ELR (cell line): ENCODE data around the gene RGS6.

Experiments
- DNase-seq: peaks from one replicate; pipeline ENCODE4 v3.0.0-alpha.2; 2015; ENCODE audit warnings: low read depth

The RGS6 gene

DNA sequence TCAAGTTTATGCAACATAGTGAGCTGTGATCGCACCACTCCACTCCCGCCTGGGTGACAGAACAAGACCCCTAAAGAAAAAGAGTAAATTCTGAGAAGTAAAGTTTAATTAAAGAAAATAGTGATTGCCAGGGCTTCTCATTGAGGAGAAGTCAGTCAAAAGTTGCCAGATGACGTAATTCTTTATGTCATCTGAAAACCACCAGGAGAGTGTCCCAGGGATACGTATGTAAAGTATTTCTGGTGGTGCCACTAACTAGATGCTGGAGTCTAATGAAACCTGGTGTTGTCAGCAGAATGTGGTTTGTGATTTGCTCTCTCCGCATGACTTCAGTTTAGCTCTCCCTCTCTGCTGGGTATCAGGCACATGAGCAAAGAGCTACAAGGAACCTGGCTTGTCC, 569.2 kb downstream of the RGS6 start:
- no peak for DNase-seq

DNA sequence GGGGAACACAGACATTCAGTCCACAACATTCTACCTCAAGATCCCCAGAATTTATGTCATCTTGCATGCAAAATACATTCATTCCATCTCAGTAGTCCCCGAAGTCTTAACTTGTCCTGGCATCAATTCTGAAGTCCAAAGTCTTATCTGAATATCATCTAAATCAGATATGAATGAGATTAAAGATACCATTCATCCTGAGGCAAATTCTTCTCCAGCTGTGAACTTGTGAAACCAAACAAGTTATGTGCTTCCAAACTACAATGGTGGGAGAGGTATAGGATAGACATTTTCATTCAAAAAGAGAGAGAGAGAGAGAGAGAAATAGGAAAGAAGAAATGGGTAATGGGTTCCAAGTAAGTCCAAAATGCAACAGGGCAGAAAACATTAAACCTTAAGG, 571.0 kb downstream of the RGS6 start:
- DNase-seq, result no peak

DNA sequence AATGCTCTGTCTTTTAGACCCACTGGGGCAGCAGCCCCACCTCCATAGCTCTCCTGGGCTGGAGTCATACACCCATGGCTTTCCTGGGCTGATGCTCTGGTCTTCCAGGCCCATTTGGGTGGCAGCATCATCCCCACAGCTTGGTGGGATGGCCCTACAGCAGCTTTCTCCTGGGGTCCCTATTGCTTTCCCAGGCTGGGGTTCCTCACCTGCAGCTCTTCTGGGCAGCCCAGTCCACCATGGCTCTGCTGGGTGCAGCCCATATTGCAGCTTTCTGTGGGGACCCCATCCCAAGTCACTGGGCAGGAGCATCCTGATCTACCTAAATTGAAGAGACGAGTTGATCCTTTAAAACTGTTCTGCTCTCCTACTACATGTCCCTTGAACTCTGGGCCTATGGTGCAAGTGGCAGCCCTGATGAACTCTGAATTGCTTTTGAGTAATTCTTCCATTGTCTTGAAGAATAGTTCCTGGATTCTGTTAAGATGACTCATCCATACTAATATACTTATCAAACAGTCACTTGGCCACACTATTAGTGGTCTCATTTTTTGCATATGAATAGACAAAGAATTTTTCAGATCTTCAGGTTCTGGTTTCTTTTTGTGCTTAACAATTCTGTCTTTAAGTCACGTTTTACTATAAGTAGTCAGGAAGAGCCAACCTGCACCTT, 571.6 kb downstream of the RGS6 start:
- peak; percentile 81 for DNase-seq

DNA sequence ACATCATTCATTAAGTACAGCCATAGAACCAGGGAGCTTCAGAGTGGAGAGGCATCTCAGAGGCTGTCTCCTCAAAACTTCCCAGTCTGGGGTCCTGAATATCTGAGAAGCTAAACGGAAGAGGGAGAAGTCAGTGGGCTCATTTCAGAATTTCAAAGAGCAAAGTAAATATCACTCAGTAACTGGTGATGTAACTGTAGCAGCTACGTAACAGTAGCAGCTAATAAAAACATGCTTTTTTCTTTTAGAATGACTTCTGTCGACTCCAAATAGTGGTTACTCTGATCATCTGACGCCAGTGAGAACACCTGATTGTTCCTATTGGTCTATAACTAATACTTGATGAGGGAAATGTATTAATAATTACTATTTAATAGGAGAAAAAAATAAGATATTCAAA, 578.3 kb downstream of the RGS6 start:
- no peak for DNase-seq

DNA sequence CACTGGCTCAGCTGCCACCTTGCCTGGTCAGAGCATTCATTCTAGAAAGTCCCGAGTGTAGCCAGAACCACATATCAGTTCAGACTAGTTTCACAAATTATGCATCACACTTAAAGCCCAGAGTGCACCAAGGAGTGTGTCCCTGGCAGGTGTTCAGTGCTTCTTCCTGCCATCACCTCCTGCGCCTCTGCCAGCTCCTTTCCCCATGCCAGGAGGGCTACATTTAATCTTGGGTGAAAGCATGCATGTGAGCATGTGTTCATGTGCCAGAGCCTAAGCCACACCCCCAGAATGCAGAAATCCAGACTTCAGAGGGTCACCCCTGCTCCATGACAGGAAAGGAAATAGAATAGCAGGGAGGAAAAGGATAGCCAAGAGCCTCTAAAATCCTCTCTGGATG, 580.1 kb downstream of the RGS6 start:
- DNase-seq, result no peak

DNA sequence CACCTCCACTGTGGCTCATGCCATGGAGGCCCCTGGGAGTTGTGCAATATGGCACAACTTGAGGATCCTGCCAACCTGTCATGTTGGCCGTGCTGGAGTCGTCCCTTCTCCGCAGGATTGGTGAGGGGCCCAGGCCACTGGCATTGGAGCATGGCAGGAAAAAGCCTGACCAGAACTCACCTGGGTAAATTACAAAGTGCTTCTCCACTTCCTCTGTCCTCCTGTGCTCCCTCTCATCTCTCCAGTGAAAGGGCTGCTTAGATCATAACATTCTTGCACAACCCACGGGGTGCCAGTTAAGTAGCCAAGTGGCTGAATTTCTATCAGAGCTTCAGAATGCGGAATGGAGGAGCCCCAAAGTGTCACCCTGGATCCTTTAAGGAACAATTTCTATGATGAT, 580.7 kb downstream of the RGS6 start:
- no peak for DNase-seq

DNA sequence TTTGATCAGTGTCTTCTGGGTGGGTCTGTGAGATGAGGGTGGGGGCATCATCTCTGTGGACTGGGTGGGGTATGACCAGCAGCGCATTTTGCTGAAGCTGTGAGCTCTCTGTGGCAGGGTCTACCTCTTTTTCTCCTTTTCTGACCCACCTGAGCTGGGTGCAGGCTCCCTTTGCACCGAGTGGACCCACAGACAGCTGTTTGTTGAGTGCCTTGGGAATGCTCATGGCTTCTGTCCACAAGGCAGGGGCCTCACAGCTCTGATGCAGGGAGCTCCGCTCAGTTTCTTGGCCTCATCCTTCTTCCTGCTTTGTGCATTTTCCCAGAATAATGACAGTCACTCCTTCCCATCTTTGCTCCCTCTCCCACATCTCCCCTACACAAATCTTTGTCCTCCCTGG, 581.1 kb downstream of the RGS6 start:
- no peak for DNase-seq

DNA sequence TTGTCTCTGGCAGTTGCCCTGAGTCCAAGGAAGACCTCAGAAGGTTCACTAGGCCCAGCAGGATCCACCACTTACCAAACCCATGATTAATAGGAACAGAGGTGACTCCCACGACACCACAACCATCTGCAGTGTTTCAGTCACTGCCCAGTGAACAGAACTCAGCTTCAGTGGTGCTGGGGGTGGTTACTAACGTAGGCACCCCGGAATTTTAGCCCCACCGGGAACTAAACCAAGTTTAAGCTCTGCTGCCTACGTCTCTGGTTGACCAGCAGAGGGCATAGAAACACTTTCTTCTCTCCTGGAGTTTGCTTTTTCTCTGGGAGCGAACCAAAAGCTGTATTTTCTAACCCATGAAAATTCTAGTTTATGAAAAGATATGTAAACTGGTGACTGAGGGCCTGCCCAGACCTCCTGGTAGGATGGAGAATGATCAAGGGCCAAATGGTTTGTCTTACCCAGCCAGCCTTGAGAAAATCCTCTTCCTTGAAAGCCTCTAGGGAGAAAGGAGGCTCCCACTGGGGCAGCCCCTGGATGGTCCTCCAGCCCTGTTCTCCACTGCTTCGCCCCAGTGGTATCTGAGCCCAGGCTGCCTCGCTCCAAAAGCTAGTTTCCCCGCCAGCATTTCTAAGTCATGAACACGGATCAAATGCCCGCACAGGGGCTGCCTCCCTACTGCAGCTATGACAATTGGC, 581.9 kb downstream of the RGS6 start:
- DNase-seq, result peak; percentile 81

DNA sequence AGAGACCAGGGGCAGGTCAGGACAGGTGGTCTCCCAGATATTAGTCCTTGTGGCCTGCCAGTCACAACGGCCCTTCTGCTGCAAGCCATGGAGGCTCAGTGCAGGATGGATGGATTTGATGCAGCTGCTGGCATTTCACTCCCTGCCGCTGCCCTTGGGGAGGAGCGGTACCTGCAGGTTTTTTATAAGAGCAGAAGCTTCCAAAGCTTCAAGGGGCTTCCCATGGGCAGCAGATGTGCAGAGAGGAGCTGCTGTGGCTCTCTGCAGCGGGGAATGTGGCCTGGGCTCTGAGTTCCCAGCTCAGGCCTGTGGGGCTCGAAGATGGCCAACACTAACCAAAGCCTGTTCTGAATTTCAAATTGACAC, 582.4 kb downstream of the RGS6 start:
- DNase-seq, result no peak

DNA sequence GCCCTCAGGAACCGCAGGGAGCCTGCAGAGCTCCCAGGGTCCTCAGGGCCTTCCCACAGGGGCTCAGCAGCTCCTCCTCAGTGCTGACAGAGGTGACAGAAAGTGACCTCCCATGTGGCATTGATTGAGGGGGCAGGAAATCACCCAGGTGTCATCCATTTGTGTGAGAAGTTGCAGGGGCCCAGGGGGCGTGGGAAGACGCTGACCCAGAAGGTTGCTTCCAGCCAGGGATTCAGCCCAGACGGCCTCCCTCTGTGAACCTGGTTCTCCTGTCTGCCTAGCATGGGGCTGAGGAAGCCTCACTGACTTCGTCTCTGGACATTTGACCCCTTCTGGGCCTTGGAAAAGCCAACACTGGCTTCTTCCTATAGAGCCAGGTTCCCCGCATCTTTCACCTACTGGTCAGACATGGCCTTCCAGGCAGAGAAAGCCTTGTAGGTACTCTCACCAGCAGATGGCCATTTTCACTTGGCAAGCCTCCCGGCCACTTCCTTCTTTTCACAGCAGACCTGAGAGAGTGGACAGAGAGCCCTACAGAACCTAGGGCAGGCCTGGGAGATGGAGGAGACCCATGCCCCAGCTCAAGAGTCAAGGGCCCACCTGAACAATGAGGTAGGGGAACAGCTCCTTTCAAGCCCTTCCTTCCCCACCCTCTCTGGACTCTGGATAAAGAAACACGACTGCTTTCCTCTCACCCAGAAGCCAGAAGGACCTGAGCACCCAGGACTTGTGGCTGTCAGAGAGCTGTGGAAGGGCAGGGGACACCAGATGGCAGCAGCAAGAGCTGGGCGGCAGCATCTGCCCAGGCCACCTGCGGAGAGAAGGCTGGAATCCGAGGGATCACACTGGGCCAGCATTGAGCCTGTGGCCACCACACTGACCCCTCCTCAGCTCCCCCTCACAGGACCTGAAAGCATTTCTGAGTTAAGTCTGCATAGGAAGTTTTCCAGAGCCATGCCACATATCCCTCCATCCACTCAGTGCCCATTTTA, 583.8 kb downstream of the RGS6 start:
- DNase-seq, result peak; percentile 71

DNA sequence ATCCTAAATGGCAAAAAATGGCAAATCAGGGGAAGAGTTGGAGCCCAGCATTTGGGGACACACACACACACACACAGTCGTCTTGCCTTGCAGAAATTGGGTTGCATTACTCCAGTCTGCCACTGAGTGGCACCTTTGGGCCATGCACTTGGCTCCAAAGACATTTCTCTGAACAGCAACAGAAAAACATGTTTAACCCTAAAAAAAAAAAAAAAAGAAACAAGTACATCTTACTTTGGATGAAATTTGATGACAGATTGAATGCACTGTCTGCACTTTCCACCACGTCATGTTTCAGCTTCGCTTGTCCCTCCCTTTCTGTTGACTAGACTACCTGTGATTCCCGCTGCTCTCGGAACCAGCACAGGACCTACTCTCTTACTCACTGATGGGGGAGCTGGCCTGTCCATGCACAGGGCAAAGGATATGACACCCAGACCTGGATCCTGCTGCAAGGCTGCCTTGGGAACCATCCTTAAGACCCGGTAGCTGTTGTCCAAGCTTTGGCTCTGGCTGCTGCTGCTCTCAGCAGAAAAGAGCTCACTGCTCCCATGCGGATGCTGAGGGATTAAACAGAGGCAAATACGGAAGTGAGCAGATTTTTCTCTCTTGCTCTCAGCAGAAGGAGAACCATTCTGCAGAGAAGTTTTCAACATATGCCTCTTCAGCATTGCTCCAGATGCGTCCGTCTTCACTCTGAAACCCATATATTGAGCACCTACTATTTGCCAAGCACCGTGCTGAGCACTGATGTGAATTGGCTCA, 584.9 kb downstream of the RGS6 start:
- peak; percentile 87 for DNase-seq

DNA sequence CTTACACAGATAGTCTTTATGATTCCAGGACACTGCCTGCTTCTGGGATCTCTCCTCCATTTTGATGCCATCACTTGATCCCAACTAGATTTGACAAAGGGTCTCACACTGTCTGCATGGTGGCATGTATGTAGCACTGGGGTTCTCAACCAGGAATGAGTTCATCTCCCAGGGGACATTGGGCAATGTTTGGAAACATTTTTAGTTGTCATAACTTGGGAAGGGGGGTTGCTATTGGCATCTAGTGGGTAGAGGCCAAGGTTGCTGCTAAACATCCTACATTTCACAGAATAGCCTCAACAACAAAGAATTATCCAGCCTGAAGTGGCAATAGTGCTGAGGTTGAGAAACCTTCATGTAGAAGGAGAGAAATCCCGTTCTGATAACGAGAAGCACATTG, 585.5 kb downstream of the RGS6 start:
- DNase-seq, result no peak

DNA sequence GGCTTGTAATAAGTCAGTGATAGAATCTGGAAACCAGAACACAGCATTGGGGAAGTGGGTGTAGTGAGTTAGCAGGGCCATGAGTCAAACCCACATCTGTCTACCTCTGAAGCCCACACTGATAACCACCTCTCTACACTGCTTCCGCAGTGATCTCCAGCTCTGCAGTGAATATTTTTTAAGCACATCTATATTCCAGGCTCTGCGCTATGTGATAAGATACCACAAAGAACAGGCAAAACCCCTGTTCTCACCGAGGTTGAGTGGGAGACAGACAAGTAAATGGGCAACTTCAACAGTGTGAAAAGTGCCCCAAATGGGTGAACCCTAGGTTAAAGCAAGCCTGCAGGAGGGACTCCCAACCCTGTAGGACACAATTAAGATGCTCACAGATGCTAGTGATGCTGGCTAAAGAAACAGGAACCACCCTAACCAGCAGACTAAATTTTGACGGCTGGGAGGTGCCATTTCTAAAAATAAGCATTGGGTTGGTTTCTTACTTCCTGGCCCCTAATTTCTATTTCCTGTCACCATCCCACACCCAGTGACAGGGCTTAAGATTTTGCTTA, 586.7 kb downstream of the RGS6 start:
- no peak for DNase-seq

DNA sequence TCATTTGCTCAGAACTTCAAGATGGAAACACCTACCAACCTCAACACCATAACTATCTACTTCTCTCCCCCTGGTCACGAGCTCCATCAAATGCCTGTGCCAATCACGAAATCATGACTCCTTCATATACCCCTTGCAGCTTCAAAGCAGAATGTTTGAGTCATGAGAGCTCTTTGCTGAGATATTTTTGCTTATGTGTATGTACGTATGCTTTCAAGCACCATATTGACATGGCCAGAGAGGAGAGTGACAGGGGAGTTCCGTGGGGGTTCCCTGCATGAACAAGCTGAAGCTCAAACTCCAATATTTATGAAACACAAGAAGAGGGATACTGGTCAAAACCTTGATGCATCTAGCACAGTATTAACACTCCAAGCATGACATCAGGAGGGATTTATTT, 587.3 kb downstream of the RGS6 start:
- no peak for DNase-seq

DNA sequence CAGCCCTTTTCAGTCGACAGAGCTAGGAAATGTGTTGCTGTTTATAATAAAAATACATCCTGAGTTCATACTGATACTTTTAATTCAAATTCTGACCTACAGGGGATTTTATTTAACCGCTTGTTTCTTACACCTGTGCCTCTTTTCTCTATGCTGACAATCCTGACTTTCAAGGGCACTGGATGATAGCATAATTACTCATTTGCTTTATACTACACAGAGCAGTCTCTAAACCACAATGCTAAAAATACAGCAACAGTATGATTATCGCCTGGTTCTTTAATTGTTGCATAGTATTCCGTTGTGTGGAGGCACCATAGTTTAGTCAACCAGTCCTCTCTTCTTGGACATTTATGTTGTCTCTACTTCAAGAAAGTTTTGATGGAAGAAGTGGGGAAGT, 588.8 kb downstream of the RGS6 start:
- peak; percentile 65 for DNase-seq

DNA sequence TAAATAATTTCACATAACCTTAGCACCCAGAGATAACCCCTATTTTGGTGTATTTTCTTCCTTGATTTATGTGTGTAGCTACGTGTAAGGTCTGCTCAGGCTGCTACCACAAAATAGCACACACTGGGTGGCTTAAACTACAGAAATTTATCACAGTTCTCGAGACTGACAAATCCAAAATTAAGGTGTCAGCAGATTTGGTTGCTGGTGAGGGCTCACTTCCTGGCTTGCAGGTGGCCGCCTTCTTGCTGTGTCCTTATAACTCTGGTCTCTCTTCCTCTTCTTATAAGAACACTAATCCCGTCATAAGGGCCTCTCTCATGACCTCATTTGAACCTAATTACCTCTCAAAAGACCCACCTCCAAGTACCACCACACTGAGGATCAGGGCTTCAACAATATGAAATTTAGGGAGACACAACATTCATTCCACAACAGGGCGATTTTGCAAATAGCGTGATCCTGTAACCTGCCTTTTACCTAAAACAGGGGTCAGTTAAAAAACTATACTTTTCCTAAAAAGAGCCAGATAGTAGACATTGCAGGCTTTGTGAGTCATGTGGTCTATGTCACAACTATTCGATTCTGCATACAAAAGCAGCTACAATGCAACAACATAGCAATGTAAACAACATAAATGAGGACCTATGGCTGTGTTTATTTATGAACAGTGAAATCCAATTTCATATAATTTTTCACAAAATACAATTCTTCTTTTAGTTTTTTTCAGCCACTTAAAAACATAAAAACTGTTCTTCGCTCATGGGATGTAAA, 589.9 kb downstream of the RGS6 start:
- peak; percentile 34 for DNase-seq

DNA sequence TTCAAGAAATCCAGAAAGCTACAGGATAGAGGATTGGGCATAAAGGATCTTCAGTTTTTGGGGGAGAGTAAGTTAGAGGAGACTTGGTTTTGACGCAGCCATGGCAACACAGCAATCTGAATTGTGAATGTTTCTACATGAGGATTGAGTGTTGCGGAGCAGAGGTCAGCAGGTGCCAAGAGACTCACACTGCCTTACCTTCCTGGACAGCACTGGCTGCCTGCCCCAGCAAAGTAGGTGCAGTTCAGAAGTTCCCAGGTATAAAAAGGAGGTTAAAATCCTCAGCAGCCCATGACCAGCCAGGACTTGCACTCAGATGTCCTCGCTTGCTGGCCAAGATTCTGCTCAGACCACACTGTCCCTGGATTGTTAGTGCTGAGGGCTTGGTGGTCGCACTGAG, 590.6 kb downstream of the RGS6 start:
- no peak for DNase-seq

DNA sequence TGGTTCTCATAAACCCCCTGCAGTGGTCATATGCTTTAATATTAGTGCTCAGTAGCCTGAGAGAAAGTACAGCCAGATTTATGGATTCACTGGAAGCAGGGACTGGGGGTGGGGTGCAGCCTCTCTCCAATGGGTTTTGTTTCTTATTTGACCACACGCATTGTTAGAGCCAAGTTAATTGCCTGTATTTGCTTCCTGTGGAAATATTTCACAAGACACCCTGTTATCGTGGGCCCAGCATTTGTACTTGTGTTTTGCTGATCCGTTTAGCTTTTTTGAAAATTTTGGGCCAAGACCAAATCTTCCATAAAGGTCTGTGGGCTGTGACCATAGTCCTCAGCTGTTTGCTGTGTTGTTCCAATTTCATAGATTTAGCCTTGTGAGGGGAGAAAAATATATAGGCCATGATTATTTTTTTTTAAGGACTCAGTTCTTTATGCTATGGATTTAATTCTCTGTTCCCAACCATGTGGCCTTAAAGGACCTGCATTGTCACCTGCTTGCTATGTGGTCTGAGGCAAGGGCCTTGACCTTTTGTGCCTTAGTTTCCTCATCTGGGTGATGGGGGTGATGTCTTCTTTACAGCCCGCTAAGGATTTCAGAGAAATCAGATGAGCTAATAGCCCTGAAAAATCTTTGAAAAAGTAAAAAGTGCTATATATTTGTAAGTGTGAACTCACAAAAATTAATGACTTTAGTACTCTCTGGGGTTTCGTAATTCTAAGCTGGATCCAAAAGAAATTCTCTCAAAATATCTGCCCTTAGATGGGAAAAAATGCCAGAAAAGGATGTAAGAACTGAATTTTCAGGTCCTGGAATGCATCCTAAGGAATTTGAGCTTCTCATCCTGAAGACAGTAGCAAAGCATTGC, 591.4 kb downstream of the RGS6 start:
- DNase-seq, result no peak

DNA sequence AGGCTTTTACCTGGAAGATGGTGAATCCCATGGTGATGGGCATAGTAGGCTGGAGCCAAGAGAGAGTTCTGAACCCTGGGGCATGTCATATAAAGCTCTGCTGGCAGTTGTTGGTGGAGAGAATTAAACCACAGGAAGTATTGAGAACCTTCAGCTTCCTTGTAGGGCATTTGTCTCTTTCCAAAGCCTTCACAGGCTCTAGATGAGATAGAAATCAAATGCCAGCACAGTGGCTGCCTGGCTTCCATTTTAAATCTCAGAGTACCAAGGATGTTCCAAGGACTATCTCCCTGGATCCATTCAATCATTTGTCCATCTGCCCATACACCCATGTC, 592.0 kb downstream of the RGS6 start:
- DNase-seq, result no peak
